Ishikawa (cell line): ENCODE data around the gene DCDC2.

ENCODE experiments used
- CEBPB ChIP-seq: IDR thresholded peaks from 2 replicates; pipeline ENCODE4 v1.6.1; 2012
- CREB1 ChIP-seq: IDR thresholded peaks from 2 replicates; pipeline ENCODE4 v1.6.1; 2012; ENCODE audit warnings: low read depth
- EGR1 ChIP-seq: IDR thresholded peaks from 2 replicates; pipeline ENCODE4 v1.6.1; 2012
- EP300 ChIP-seq: IDR thresholded peaks from 2 replicates; pipeline ENCODE4 v1.6.1; 2012; ENCODE audit warnings: borderline replicate concordance
- FOXM1 ChIP-seq: IDR thresholded peaks from 2 replicates; pipeline ENCODE4 v1.6.1; 2012; ENCODE audit warnings: low read depth, borderline replicate concordance
- NFIC ChIP-seq: IDR thresholded peaks from 2 replicates; pipeline ENCODE4 v1.6.1; 2012
- RAD21 ChIP-seq: IDR thresholded peaks from 2 replicates; pipeline ENCODE4 v1.6.1; 2012; ENCODE audit warnings: low read depth
- REST ChIP-seq: IDR thresholded peaks from 2 replicates; pipeline ENCODE4 v1.6.1; 2012; ENCODE audit warnings: low read depth, mild to moderate bottlenecking
- TAF1 ChIP-seq: IDR thresholded peaks from 2 replicates; pipeline ENCODE4 v1.6.1; 2012; ENCODE audit warnings: low read depth, mild to moderate bottlenecking
- TCF12 ChIP-seq: IDR thresholded peaks from 2 replicates; pipeline ENCODE4 v1.6.1; 2012; ENCODE audit warnings: low read depth
- TEAD4 ChIP-seq: IDR thresholded peaks from 2 replicates; pipeline ENCODE4 v1.6.1; 2012
- YY1 ChIP-seq: IDR thresholded peaks from 2 replicates; pipeline ENCODE4 v1.6.1; 2012; ENCODE audit warnings: low read depth
- ZBTB7A ChIP-seq: IDR thresholded peaks from 2 replicates; pipeline ENCODE4 v1.6.1; 2012; ENCODE audit warnings: low read depth
- TF ChIP-seq, protein P1 (sequence below): IDR thresholded peaks from 2 replicates; pipeline ENCODE4 v1.6.1; 2012
- TF ChIP-seq, protein P2 (sequence below): IDR thresholded peaks from 2 replicates; pipeline ENCODE4 v1.6.1; 2012

The DCDC2 gene

GRCh38 chr6:24231438-24231977 lies 126.4 kb downstream of the DCDC2 start:
- TF ChIP-seq RAD21 (no peak), ZBTB7A (no peak), REST (no peak), EP300 (no peak)
- TF ChIP-seq, protein P1, sequence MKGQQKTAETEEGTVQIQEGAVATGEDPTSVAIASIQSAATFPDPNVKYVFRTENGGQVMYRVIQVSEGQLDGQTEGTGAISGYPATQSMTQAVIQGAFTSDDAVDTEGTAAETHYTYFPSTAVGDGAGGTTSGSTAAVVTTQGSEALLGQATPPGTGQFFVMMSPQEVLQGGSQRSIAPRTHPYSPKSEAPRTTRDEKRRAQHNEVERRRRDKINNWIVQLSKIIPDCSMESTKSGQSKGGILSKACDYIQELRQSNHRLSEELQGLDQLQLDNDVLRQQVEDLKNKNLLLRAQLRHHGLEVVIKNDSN = no peak

DNA sequence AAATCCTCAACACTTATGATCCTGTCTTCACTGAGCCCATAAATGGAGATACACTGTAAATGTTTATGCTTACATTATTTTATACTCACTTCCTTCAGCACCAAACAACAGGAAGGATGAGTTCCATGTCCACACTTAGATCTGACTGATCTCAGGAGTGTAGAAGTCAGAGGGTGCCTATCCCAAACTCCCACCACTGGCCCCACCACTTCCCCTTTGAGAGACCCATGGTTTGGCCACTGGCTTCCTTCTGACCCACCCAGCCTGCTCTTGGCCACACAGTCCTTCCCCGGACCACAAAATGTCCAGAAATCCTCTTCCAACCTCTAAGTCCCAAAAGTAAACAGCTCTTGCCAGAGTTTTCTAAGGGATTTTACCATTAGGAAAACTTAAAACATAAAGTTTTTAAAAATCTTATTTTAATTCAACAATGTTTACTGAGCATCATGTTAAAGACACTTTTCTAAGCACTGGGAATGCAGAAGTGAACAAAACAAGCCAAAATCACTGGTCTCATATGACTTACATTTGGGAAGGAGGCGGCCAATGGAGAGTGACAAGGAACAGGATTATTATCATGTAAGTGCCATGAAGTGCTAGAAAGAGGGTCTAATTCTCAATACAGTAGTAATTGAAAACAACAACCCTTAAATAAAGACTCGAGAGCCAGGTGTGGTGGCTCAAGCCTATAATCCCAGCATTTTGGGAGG lies 128.0 kb downstream of the DCDC2 start:
- TF ChIP-seq RAD21 = no peak
- no peak for TF ChIP-seq TAF1
- TF ChIP-seq TCF12 = no peak
- no peak for TF ChIP-seq REST
- no peak for TF ChIP-seq EP300
- no peak for TF ChIP-seq CEBPB
- TF ChIP-seq TEAD4 = no peak
- TF ChIP-seq, protein P2, sequence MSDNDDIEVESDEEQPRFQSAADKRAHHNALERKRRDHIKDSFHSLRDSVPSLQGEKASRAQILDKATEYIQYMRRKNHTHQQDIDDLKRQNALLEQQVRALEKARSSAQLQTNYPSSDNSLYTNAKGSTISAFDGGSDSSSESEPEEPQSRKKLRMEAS = no peak
- TF ChIP-seq NFIC = no peak
- TF ChIP-seq YY1 = no peak
- no peak for TF ChIP-seq FOXM1
- no peak for TF ChIP-seq ZBTB7A
- no peak for TF ChIP-seq EGR1
- TF ChIP-seq CREB1 = no peak
- TF ChIP-seq, protein P1 = no peak

GRCh38 chr6:24228681-24229255 lies 129.1 kb downstream of the DCDC2 start:
- TF ChIP-seq RAD21 = no peak
- no peak for TF ChIP-seq TAF1
- no peak for TF ChIP-seq NFIC
- TF ChIP-seq TEAD4 = no peak
- TF ChIP-seq TCF12 = no peak
- no peak for TF ChIP-seq EGR1
- no peak for TF ChIP-seq REST
- TF ChIP-seq ZBTB7A = no peak
- TF ChIP-seq, protein P1 = no peak
- no peak for TF ChIP-seq CEBPB
- TF ChIP-seq, protein P2 = no peak
- TF ChIP-seq CREB1 = no peak
- TF ChIP-seq FOXM1 = no peak
- TF ChIP-seq YY1 = no peak
- TF ChIP-seq EP300 = no peak

- TF ChIP-seq REST = no peak
- TF ChIP-seq EP300 = no peak
- no peak for TF ChIP-seq TCF12
These were observed 129.7 kb downstream of the DCDC2 start for GRCh38 chr6:24228123-24228522.
